OCI-LY7 (cell line): Measurements from ENCODE around the gene SLC25A1. TPM values are rescaled to one million over a fixed set of nuclear protein-coding genes. Genes with fewer than 3 reads are reported as not detected.

ENCODE experiments used
- BruUV-seq: library from RNA; stranded (reverse); fragments of 400-500 nt; replicated peaks from 2 replicates; lab custom pipeline; 2021; lab: Mats Ljungman, UMichigan
- CTCF ChIA-PET: fragments of 300-600 bp; sonication (Branson Sonifier 250); formaldehyde crosslinking; loops from one replicate; lab custom pipeline; 2022; ENCODE audit warnings: antibody characterized with exemption; ENCODE audit not compliant: unreplicated experiment; lab: Charles Lee
- POLR2A ChIA-PET: fragments of 300-600 bp; sonication (Branson Sonifier 250); formaldehyde crosslinking; loops from one replicate; lab custom pipeline; 2022; ENCODE audit warnings: antibody characterized with exemption; lab: Charles Lee
- DNase-seq: peaks from one replicate; pipeline ENCODE4 v3.0.0-alpha.2; 2015; ENCODE audit warnings: low spot score
- H2AFZ ChIP-seq: fragments of 200-600 bp; sonication (generic), shearing (Covaris generic); 2 replicates; pipeline ENCODE4 v1.6.1; 2014; ENCODE audit warnings: mild to moderate bottlenecking, antibody characterized with exemption, low read length, moderate library complexity
- H3K27ac ChIP-seq: fragments of 200-600 bp; sonication (generic); 2 replicates; pipeline ENCODE4 v1.5.1; 2014; ENCODE audit warnings: mixed run types, low read depth, mild to moderate bottlenecking, moderate library complexity, low read length, inconsistent platforms; ENCODE audit not compliant: poor library complexity, severe bottlenecking
- H3K36me3 ChIP-seq: fragments of 200-600 bp; sonication (generic); 2 replicates; pipeline ENCODE4 v1.6.1; 2014; ENCODE audit warnings: mild to moderate bottlenecking, antibody characterized with exemption, low read length, moderate library complexity, mixed read lengths; ENCODE audit not compliant: insufficient read depth
- H3K4me1 ChIP-seq: fragments of 200-600 bp; sonication (generic); 2 replicates; pipeline ENCODE4 v1.5.1; 2014; ENCODE audit warnings: mild to moderate bottlenecking, low read length; ENCODE audit not compliant: insufficient read depth, poor library complexity, severe bottlenecking
- H3K4me2 ChIP-seq: fragments of 200-600 bp; sonication (generic); 2 replicates; pipeline ENCODE4 v1.6.1; 2014; ENCODE audit warnings: mild to moderate bottlenecking, low read length
- H3K4me3 ChIP-seq: fragments of 200-600 bp; sonication (generic); 2 replicates; pipeline ENCODE4 v1.5.1; 2014; ENCODE audit warnings: mild to moderate bottlenecking, low read depth, low read length; ENCODE audit not compliant: poor library complexity, severe bottlenecking
- H3K79me2 ChIP-seq: fragments of 200-600 bp; sonication (generic); 2 replicates; pipeline ENCODE4 v1.6.1; 2016; ENCODE audit warnings: low read depth, mild to moderate bottlenecking, low read length, moderate library complexity, mixed read lengths; ENCODE audit not compliant: insufficient read depth
- H3K9me2 ChIP-seq: fragments of 200-600 bp; sonication (generic); 2 replicates; pipeline ENCODE4 v1.6.1; 2016; ENCODE audit warnings: mild to moderate bottlenecking, low read length, mixed read lengths; ENCODE audit not compliant: insufficient read depth
- H3K9me3 ChIP-seq: fragments of 200-600 bp; sonication (generic); 2 replicates; pipeline ENCODE4 v1.6.1; 2014; ENCODE audit warnings: mild to moderate bottlenecking, mixed run types, low read length, mixed read lengths
- H4K20me1 ChIP-seq: fragments of 200-600 bp; sonication (generic); 2 replicates; pipeline ENCODE4 v1.6.1; 2014; ENCODE audit warnings: mild to moderate bottlenecking, antibody characterized with exemption, low read length, moderate library complexity, mixed read lengths; ENCODE audit not compliant: insufficient read depth
- CTCF ChIP-seq: fragments of 200-600 bp; sonication (generic); conservative IDR thresholded peaks from 2 replicates; pipeline ENCODE4 v1.5.1; 2014; ENCODE audit warnings: mild to moderate bottlenecking, antibody characterized with exemption, low read length, moderate library complexity, mixed read lengths
- EZH2phosphoT487 ChIP-seq: fragments of 200-600 bp; sonication (generic); IDR thresholded peaks from 2 replicates; pipeline ENCODE4 v1.6.1; 2018; ENCODE audit warnings: low read depth, borderline replicate concordance, mild to moderate bottlenecking, mixed run types, antibody characterized with exemption, low read length, moderate library complexity, mixed read lengths
- intact Hi-C: fragments of 100-400 bp; cut with micrococcal nuclease; formaldehyde crosslinking; loops from one replicate; pipeline ENCODE4 v1.10.0; 2022; ENCODE audit not compliant: unreplicated experiment
- total RNA-seq, 2 experiments: library from RNA; depleted of rRNA in 1 of 2; stranded (reverse); fragments of >200 nt in 1 of 2; shearing (Covaris generic) in 1 of 2; gene quantifications; 2 replicates each; pipeline ENCODE4 v1.2.3, GENCODE V29; 2014 to 2022

Gene SLC25A1
- total RNA-seq, 2 experiments from 2014 or later: 59.5 to 117 TPM

- no peak for DNase-seq
- BruUV-seq: no TSS peak
- intact Hi-C loops: loop anchor here (10.0 kb wide), 1 partner anchor 295 kb away; the partner anchor contains the start of genes HIRA and MRPL40
- Histone ChIP-seq H3K4me3 (no peak overlapping the region), H3K79me2 (peaks cover 13% of the 10 kb centered on the region; the same call in 1 of the 2 replicates), H3K9me2 (no peaks in the 10 kb centered on the region), H3K36me3 (peaks cover 56% of the 10 kb centered on the region), H3K9me3 (no peaks in the 10 kb centered on the region), H4K20me1 (no peaks in the 10 kb centered on the region), H3K27ac (no peak overlapping the region), H3K4me1 (peaks cover 9% of the 10 kb centered on the region), H3K4me2 (no peak overlapping the region), H2AFZ (no peak overlapping the region)
- POLR2A ChIA-PET: no interaction called here
- CTCF ChIA-PET: no interaction called here
- no peak for TF ChIP-seq EZH2phosphoT487
- TF ChIP-seq CTCF: no peak
Observed at GRCh38 chr22:19139974-19140373, 38.6 kb downstream of the SLC25A1 start.

GRCh38 chr22:19139001-19139356 lies 39.6 kb downstream of the SLC25A1 start:
- Histone ChIP-seq H3K9me2 (no peaks in the 10 kb centered on the region), H2AFZ (no peak overlapping the region), H3K4me1 (peaks cover 9% of the 10 kb centered on the region), H3K27ac (no peak overlapping the region), H3K36me3 (peaks cover 62% of the 10 kb centered on the region), H3K79me2 (peaks cover 10% of the 10 kb centered on the region; the same call in 1 of the 2 replicates), H3K9me3 (no peaks in the 10 kb centered on the region), H3K4me2 (no peak overlapping the region), H4K20me1 (no peaks in the 10 kb centered on the region), H3K4me3 (no peak overlapping the region)
- CTCF ChIA-PET: no interaction called here
- intact Hi-C loops: no loop called here
- TF ChIP-seq EZH2phosphoT487 (no peak), CTCF (no peak)
- POLR2A ChIA-PET: no interaction called here
- BruUV-seq: no TSS peak
- DNase-seq: no peak

GRCh38 chr22:19138217-19139000 lies 40.1 kb downstream of the SLC25A1 start:
- BruUV-seq: no TSS peak
- no peak for DNase-seq
- H2AFZ ChIP-seq: no peak overlapping the region
- CTCF ChIA-PET: no interaction called here
- no peak for TF ChIP-seq CTCF
- TF ChIP-seq EZH2phosphoT487: no peak
- H3K9me3 ChIP-seq: no peaks in the 10 kb centered on the region
- no peak overlapping the region for H3K4me3 ChIP-seq
- peaks cover 4% of the 10 kb centered on the region; the same call in 1 of the 2 replicates for H3K79me2 ChIP-seq
- H3K27ac ChIP-seq: no peak overlapping the region
- intact Hi-C loops: no loop called here
- H3K4me2 ChIP-seq: no peak overlapping the region
- peaks cover 68% of the 10 kb centered on the region for H3K36me3 ChIP-seq
- POLR2A ChIA-PET: no interaction called here
- H3K4me1 ChIP-seq: peaks cover 4% of the 10 kb centered on the region
- H4K20me1 ChIP-seq: no peaks in the 10 kb centered on the region
- H3K9me2 ChIP-seq: no peaks in the 10 kb centered on the region
